ENCODE data around the gene MACROD2. TPM values are rescaled to one million over a fixed set of nuclear protein-coding genes. Genes with fewer than 3 reads are reported as not detected.

Gene MACROD2
- total RNA-seq, 1 experiment from 2014 or later, result 3.7 TPM

GRCh38 chr20:15045246-15045645 lies 1049.9 kb downstream of the MACROD2 start:
- Histone ChIP-seq H3K27me3 (ENCODE audit: insufficient read depth, low read length) (no peaks in the 10 kb centered on the region), H3K79me2 (ENCODE audit: insufficient read depth, low read length) (no peaks in the 10 kb centered on the region), H3K4me2 (ENCODE audit: low read length) (no peak overlapping the region), H3K9ac (ENCODE audit: low read length) (no peak overlapping the region), H3K4me3 (replicated peaks in 1 of 2; ENCODE audit: low read depth in 1 of 2, low read length in 2 of 2) (no peak overlapping the region), H3K9me3 (ENCODE audit: control insufficient read depth in 1 of 2, insufficient read depth in 1 of 2, low read depth in 1 of 2, low read length in 2 of 2) (no peaks in the 10 kb centered on the region), H3K9me2 (ENCODE audit: insufficient read depth) (no peaks in the 10 kb centered on the region), H4K20me1 (ENCODE audit: insufficient read depth) (no peaks in the 10 kb centered on the region), H3K36me3 (ENCODE audit: control insufficient read depth in 1 of 2, insufficient read depth in 2 of 2, low read length in 2 of 2) (no peaks in the 10 kb centered on the region; a peak in 1 of 4 replicates), H3K27ac (ENCODE audit: low read depth, low read length) (no peak overlapping the region), H3K4me1 (ENCODE audit: control insufficient read depth in 1 of 2, insufficient read depth in 2 of 2, low read length in 2 of 2) (no peaks in the 10 kb centered on the region), H2AFZ (ENCODE audit: low read depth, low read length, poor library complexity, severe bottlenecking) (no peak overlapping the region)
- CTCF ChIA-PET, result no interaction called here
- RAD21 ChIA-PET (ENCODE audit: low non-redundant PET in 1 of 2, low total read pairs in 2 of 2, uncharacterized antibody in 2 of 2, unreplicated experiment in 2 of 2), result no interaction called here
- intact Hi-C loops (cut with micrococcal nuclease), result loop anchor here (2.0 kb wide), 1 partner anchor 22 kb away; no protein-coding TSS in a partner anchor
- POLR2A ChIA-PET, result no interaction called here
- DNase-seq (ENCODE audit: low read depth, low spot score) (no peak), ATAC-seq (no peak)
- TF ChIP-seq FOSL1 (IDR thresholded peaks at IDR 0.05; ENCODE audit: low read depth) (no peak), EGR1 (IDR thresholded peaks at IDR 0.05; ENCODE audit: low read depth) (no peak), SIN3A (IDR thresholded peaks at IDR 0.05; ENCODE audit: low read depth) (no peak), YY1 (IDR thresholded peaks at IDR 0.05; ENCODE audit: extremely low read depth, insufficient replicate concordance, low read depth, low read length) (no peak), ZFX (IDR thresholded peaks at IDR 0.05) (no peak), JUND (IDR thresholded peaks at IDR 0.05) (no peak), POLR2A (IDR thresholded peaks at IDR 0.05; ENCODE audit: borderline replicate concordance, extremely low read depth, insufficient read depth, insufficient read length) (no peak), TCF7L2 (IDR thresholded peaks at IDR 0.05; ENCODE audit: borderline replicate concordance, extremely low read depth, insufficient read depth, insufficient read length) (no peak), CBX3 (IDR thresholded peaks at IDR 0.05; ENCODE audit: low read depth) (no peak), POLR2AphosphoS5 (IDR thresholded peaks at IDR 0.05; ENCODE audit: low read depth, low read length) (no peak), SP1 (IDR thresholded peaks at IDR 0.05; ENCODE audit: low read depth) (no peak), SRF (IDR thresholded peaks at IDR 0.05; ENCODE audit: low read depth) (no peak), RAD21 (IDR thresholded peaks at IDR 0.05; ENCODE audit: low read depth) (no peak), EZH2phosphoT487 (IDR thresholded peaks at IDR 0.05; ENCODE audit: borderline replicate concordance) (no peak), ZBTB33 (IDR thresholded peaks at IDR 0.05; ENCODE audit: extremely low read depth, insufficient replicate concordance, low read length) (no peak)
- TF ChIP-seq, protein P1, sequence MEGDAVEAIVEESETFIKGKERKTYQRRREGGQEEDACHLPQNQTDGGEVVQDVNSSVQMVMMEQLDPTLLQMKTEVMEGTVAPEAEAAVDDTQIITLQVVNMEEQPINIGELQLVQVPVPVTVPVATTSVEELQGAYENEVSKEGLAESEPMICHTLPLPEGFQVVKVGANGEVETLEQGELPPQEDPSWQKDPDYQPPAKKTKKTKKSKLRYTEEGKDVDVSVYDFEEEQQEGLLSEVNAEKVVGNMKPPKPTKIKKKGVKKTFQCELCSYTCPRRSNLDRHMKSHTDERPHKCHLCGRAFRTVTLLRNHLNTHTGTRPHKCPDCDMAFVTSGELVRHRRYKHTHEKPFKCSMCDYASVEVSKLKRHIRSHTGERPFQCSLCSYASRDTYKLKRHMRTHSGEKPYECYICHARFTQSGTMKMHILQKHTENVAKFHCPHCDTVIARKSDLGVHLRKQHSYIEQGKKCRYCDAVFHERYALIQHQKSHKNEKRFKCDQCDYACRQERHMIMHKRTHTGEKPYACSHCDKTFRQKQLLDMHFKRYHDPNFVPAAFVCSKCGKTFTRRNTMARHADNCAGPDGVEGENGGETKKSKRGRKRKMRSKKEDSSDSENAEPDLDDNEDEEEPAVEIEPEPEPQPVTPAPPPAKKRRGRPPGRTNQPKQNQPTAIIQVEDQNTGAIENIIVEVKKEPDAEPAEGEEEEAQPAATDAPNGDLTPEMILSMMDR (IDR thresholded peaks at IDR 0.05 in 2 of 3, conservative IDR thresholded peaks at IDR 0.05 in 1 of 3; ENCODE audit: borderline replicate concordance in 1 of 3, insufficient read depth in 1 of 3, low read depth in 2 of 3, low read length in 2 of 3), result no peak
- TF ChIP-seq, protein P2, sequence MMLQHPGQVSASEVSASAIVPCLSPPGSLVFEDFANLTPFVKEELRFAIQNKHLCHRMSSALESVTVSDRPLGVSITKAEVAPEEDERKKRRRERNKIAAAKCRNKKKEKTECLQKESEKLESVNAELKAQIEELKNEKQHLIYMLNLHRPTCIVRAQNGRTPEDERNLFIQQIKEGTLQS (IDR thresholded peaks at IDR 0.05), result no peak
- TF ChIP-seq, protein P3, sequence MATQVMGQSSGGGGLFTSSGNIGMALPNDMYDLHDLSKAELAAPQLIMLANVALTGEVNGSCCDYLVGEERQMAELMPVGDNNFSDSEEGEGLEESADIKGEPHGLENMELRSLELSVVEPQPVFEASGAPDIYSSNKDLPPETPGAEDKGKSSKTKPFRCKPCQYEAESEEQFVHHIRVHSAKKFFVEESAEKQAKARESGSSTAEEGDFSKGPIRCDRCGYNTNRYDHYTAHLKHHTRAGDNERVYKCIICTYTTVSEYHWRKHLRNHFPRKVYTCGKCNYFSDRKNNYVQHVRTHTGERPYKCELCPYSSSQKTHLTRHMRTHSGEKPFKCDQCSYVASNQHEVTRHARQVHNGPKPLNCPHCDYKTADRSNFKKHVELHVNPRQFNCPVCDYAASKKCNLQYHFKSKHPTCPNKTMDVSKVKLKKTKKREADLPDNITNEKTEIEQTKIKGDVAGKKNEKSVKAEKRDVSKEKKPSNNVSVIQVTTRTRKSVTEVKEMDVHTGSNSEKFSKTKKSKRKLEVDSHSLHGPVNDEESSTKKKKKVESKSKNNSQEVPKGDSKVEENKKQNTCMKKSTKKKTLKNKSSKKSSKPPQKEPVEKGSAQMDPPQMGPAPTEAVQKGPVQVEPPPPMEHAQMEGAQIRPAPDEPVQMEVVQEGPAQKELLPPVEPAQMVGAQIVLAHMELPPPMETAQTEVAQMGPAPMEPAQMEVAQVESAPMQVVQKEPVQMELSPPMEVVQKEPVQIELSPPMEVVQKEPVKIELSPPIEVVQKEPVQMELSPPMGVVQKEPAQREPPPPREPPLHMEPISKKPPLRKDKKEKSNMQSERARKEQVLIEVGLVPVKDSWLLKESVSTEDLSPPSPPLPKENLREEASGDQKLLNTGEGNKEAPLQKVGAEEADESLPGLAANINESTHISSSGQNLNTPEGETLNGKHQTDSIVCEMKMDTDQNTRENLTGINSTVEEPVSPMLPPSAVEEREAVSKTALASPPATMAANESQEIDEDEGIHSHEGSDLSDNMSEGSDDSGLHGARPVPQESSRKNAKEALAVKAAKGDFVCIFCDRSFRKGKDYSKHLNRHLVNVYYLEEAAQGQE (IDR thresholded peaks at IDR 0.05; ENCODE audit: low read depth), result no peak
- BruUV-seq (replicated peaks), result no TSS peak

All from HCT116 (cell line).